Activated CD4-positive, CD25-positive, alpha-beta regulatory T cell treated with anti-CD3 and anti-CD28 coated beads, Interleukin-2, amount 50 U/mL, for 72 hours (primary cell): ENCODE results near the gene RASA2.
"Not testable (repeated sequence)": the region's sequence is repeated elsewhere in the genome, so short reads cannot be mapped to it uniquely, and the experiment has no call there.

Experiments used
- DNase-seq: peaks from one replicate; pipeline ENCODE4 v3.0.0; 2021

RASA2 gene

GRCh38 chr3:141603473-141604035, 116.7 kb downstream of the RASA2 start:
- no peak for DNase-seq

- DNase-seq: no peak
These were observed 119.1 kb downstream of the RASA2 start for GRCh38 chr3:141605883-141606282.

- no peak for DNase-seq
These were observed 121.6 kb downstream of the RASA2 start for GRCh38 chr3:141608438-141608837.

- DNase-seq: no peak
These were observed 124.1 kb downstream of the RASA2 start for GRCh38 chr3:141610939-141611338.

GRCh38 chr3:141618103-141618910, 131.5 kb downstream of the RASA2 start:
- DNase-seq: no peak

- DNase-seq: no peak
These were observed 132.1 kb downstream of the RASA2 start for GRCh38 chr3:141618938-141619337.

GRCh38 chr3:141619450-141619849, 132.6 kb downstream of the RASA2 start:
- DNase-seq: no peak

GRCh38 chr3:141623691-141624090, 136.9 kb downstream of the RASA2 start:
- DNase-seq: no peak

- no peak for DNase-seq
These were observed 138.7 kb downstream of the RASA2 start for GRCh38 chr3:141625506-141625905.

GRCh38 chr3:141628334-141628733, 141.5 kb downstream of the RASA2 start:
- not testable (repeated sequence) for DNase-seq

- DNase-seq: not testable (repeated sequence)
These were observed 142.1 kb downstream of the RASA2 start for GRCh38 chr3:141628868-141629441.

GRCh38 chr3:141629976-141630375, 143.1 kb downstream of the RASA2 start:
- no peak for DNase-seq

- no peak for DNase-seq
These were observed 146.1 kb downstream of the RASA2 start for GRCh38 chr3:141632779-141633374.

- no peak for DNase-seq
These were observed 155.4 kb downstream of the RASA2 start for GRCh38 chr3:141642215-141642614.

GRCh38 chr3:141643391-141643790, 156.6 kb downstream of the RASA2 start:
- no peak for DNase-seq

- no peak for DNase-seq
These were observed 157.0 kb downstream of the RASA2 start for GRCh38 chr3:141643796-141644195.

- peak; percentile 83 for DNase-seq
These were observed 158.1 kb downstream of the RASA2 start for GRCh38 chr3:141644931-141645330.

GRCh38 chr3:141646760-141647561, 160.1 kb downstream of the RASA2 start:
- DNase-seq: no peak

GRCh38 chr3:141647562-141647915, 160.7 kb downstream of the RASA2 start:
- no peak for DNase-seq

- no peak for DNase-seq
These were observed 161.5 kb downstream of the RASA2 start for GRCh38 chr3:141648055-141648910.

GRCh38 chr3:141649871-141650270, 163.0 kb downstream of the RASA2 start:
- no peak for DNase-seq

- no peak for DNase-seq
These were observed 164.0 kb downstream of the RASA2 start for GRCh38 chr3:141650783-141651182.
